HPDE6-E6E7 (cell line): ENCODE measurements around the gene SELENOM.

Experiments used
- DNase-seq: peaks from one replicate; pipeline ENCODE4 v3.0.0; 2011; ENCODE audit warnings: missing footprints; ENCODE audit errors: extremely low spot score

The SELENOM gene, protein sequence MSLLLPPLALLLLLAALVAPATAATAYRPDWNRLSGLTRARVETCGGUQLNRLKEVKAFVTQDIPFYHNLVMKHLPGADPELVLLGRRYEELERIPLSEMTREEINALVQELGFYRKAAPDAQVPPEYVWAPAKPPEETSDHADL

DNA sequence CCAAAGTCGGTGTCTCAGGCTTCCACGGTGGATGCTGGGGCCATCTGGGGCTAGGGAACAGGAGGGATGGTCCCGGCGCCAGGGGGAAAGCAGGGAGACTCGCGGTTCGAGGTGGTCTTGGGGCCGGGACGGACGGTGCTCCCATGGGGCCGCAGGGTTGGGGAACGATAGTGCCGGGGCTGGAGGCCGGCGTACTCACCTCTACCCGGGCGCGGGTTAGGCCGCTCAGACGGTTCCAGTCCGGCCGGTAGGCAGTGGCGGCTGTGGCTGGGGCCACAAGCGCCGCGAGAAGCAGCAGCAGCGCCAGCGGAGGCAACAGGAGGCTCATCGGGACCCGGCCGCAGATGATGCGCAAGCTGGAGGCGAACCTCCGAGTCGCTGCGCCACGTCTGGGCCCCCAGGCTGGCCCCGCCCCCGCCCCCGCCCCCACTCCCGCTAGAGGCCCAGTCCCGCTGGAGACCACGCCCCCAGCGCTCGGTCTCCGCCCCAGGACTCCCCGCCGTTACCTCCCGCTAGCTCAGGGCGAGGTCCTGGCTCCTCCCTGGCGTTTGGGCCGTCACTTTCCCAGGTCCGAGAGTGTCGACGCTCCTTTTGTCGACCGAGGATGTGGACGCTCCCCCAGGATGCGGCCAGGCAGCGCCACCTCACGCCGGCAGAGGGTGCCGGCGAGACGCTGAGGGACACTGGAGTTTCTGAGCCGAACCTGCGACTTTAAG is at the start of gene SELENOM:
TSS of gene SELENOM (minus strand) at position 391 of the 716 bp plus-strand sequence. CDS start at position 328, 63 bp downstream.
- DNase-seq = peak; percentile 97

GRCh38 chr22:31155422-31155821 is 48.1 kb upstream of the SELENOM start:
- DNase-seq = no peak

GRCh38 chr22:31154975-31155374 is 47.6 kb upstream of the SELENOM start:
- no peak for DNase-seq

DNA sequence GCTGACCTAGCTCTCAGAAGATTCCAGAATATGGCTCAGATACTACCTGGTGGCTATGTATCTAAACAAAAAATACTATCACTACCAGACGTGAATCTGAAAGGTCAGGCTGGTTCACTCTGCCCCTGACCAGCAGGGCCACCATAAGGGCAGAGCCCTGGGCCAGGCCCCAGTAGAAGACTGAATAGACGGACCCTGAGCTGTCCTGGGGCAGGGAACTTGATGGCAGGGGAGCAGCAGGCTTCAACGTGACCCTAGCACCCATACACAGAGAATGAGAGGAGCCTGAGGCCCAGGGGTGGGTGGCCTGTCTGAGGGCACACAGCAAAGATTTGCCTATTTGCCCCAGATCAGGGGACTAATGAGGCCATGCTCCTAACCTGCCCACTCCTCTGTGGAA is 46.0 kb upstream of the SELENOM start:
- DNase-seq = no peak

- no peak for DNase-seq
Observed at GRCh38 chr22:31151872-31152271, 44.5 kb upstream of the SELENOM start.

DNA sequence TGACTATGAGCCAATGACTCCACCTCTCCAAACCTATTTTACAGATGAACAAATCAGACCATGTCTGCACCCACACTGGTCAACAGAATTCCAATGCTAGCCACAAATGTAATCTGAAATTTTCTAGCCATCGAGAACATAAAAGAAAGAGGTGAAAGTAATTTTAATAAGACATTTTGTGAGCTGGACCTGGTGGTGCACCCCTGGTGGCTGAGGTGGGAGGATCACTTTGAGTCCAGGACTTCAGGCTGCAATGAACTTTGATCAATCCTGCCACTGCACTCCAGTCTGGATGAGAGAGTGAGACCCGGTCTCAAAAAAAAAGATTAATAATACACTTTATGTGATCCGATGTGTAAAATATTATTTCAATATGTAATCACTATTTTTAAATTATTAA is 43.2 kb upstream of the SELENOM start:
- no peak for DNase-seq

DNA sequence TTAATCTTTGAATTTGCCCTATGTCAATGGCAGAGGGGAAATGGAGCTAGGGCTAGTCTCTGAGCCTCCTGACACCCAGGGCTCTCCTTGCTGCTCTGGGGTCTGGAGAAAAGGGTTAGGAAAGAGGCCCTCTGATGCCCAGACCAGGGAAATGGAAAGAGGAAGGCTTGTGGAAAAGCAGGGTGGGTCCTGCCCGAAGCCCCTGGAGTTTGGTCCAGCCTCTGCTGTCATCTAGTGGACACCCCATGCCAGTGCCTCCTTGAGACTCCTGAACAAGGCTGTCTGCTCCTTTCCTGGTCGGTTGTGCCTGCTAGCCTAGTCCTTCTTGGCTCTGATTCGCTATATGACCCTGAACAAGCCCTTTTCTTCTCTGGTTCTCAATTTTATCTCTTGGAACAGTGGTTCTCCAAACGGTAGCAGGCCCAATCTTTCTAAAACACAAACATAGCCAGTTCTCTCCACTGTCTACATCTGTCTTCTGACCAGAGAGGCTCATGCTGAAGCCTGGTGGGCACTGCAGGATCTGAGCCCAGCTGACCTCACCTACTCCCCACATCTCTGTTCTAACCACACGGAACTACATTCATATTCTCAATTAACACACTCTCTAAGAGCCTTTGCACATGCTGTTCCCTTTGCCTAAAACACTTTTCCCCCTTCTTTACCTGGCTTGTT is 41.7 kb upstream of the SELENOM start:
- peak; percentile 84 for DNase-seq

GRCh38 chr22:31148488-31148887 is 41.1 kb upstream of the SELENOM start:
- DNase-seq = no peak

DNA sequence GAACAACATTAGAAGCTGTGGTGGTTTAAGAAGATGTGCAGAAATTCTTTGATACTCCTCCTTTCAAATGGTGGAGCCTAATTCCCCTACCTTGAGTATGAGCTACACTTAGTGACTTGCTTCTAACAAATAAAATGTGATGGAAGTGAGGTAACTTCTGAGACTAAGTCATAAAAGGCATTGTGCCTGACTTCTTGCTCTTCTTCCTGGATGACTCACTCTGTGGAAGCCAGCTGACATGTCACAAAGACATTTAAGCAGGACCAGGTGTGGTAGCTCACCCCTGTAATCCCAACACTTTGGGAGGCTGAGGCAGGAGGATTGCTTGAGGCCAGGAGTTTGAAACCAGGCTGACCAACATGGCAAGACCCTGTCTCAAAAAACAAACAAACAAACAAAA is 36.9 kb upstream of the SELENOM start:
- DNase-seq = no peak

DNA sequence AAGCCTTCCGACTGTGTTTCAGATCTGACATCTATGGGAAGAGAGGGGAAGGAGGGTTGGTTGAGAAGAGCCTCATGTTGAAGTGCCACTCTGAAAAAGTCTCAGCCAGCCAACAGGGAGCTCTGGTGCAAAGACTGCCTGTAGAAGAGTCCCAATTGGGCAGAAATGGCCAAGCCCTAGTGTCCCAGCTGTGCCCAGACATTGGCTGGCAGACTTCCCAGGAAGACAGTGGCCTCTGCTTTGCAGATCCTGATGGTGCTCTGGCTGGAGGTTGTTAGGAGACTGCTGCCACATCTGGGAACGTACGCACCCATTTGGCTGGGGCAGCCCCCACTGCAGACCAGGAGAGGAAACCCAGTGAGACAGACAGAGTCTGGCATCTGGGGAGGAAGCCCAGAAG is 36.2 kb upstream of the SELENOM start:
- DNase-seq = no peak

- DNase-seq = no peak
Observed at GRCh38 chr22:31143038-31143437, 35.7 kb upstream of the SELENOM start.

- no peak for DNase-seq
Observed at GRCh38 chr22:31142285-31142684, 34.9 kb upstream of the SELENOM start.

DNA sequence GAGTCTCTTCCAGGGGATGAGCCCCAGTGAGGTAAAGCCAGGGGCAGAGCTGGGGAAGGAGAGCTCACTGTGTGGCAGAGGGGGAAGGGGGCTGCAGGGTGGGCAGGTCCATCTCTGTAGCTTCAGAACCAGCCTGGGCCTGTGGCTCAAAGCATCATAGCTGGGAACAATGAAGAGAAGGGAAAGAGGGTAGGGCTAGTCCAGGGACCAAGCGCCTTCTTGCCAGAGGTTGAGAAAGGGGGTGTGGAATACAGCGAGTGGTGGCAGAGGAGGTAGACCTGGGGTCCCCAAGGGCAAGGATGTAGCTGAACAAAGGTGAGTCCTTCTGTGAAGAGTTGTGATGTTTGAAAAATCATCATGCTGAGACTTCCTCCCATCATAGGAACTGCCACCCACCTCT is 34.2 kb upstream of the SELENOM start:
- DNase-seq = no peak

DNA sequence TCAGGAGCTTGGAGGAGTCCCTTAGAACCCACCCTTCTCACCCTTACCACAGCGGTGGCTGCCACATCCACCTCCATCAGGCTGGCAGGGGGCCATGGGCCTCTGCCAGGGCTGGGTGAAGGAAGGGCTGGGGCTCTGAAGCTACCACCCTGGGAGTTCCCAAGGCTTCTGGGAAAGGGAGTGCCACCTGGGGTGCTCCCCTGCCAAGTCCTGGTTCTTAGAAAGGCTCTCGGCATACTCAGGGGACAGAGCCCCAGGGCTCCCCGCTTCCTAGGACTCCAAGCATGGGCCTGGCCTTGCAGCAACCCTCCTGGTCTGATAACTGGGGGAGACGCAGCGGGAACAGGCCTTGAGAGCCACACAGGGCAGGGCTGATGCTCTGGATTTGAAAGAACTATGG is 33.4 kb upstream of the SELENOM start:
- DNase-seq = no peak

DNA sequence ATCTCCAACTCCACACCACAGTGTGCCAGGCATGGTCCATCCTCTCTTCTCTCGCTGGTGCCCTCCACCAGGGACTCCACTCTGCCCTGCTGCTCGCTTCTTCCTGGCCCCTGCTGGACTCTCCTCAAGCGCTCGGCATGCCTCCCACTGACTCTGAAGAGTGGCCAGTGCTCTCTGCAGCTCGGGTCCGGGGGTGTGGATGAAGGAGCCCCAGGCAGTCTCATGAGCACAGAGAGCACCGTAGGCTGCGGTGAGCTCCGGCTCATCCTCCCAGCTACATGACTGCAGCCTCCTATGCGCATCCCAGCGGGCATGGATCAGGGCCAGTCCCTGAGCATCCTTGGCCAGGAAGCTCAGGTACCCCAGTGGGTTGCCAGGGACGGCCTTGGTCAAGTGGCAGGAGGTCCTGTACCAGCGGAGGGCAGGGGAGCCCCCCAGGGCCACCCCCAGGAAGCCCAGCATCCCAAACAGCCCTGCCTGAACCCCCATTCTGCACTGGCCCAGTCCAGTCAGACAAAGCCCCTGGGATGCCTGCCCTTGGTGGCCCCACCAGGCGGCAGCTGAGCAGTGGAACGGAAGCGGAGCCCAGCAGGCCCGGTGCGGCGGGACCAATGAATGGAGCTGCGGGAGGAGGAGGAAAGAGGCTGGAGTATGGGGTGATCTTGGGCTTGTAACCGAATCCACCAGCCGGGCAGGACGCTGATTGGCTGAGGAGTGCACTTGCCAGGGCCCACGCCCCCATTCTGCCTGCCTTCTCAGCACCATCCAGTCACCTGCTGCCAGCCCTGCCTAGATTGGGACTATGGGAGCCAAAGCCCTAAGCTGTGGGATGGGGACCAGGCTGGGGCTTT is 32.7 kb upstream of the SELENOM start, which contains the start of gene PLA2G3:
TSS of gene PLA2G3 (minus strand) at position 643 of the 851 bp plus-strand sequence. CDS start at position 489, 154 bp downstream.
- DNase-seq = no peak

GRCh38 chr22:31139066-31139465 is 31.7 kb upstream of the SELENOM start:
- no peak for DNase-seq

- DNase-seq = no peak
Observed at GRCh38 chr22:31138126-31138525, 30.8 kb upstream of the SELENOM start.

GRCh38 chr22:31137721-31138120 is 30.4 kb upstream of the SELENOM start:
- DNase-seq = no peak

DNA sequence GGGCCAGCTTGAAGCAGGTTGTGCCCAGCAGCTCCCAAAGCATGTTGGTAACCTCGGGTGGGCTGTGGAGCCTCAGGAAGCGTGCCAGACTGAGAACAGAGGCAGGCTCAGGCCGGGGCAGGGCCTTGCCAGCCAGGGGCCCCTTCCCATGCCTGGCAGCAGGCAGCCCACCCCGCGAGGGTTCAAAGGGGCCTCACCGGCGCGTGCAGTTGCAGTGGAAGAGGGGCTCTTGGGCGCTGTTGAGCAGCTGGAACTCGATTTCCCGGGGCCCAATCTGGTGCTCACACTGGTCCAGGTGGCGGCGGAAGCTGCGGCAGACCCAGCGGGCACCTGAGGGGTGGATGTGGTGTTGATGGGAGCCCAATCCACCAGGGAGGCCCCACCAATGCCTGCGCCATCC is 29.3 kb upstream of the SELENOM start:
- DNase-seq = no peak

- no peak for DNase-seq
Observed at GRCh38 chr22:31136155-31136554, 28.8 kb upstream of the SELENOM start.

- DNase-seq = no peak
Observed at GRCh38 chr22:31135706-31136105, 28.3 kb upstream of the SELENOM start.

- DNase-seq = no peak
Observed at GRCh38 chr22:31134688-31135087, 27.3 kb upstream of the SELENOM start.
